ENCODE results near the gene COL19A1.

- no peak for TF ChIP-seq CTCF (IDR thresholded peaks at IDR 0.05)
- no peak for TF ChIP-seq ZFX (IDR thresholded peaks at IDR 0.05; ENCODE audit: borderline replicate concordance)
These were observed 274.1 kb downstream of the COL19A1 start for GRCh38 chr6:70140496-70140895.
